Stromal cell of bone marrow (primary cell): ENCODE data around the gene CDYL.

Experiments
- DNase-seq: peaks from one replicate; pipeline ENCODE4 v3.0.0-alpha.2; 2012; ENCODE audit warnings: low read depth

Gene CDYL, protein sequence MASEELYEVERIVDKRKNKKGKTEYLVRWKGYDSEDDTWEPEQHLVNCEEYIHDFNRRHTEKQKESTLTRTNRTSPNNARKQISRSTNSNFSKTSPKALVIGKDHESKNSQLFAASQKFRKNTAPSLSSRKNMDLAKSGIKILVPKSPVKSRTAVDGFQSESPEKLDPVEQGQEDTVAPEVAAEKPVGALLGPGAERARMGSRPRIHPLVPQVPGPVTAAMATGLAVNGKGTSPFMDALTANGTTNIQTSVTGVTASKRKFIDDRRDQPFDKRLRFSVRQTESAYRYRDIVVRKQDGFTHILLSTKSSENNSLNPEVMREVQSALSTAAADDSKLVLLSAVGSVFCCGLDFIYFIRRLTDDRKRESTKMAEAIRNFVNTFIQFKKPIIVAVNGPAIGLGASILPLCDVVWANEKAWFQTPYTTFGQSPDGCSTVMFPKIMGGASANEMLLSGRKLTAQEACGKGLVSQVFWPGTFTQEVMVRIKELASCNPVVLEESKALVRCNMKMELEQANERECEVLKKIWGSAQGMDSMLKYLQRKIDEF

DNA sequence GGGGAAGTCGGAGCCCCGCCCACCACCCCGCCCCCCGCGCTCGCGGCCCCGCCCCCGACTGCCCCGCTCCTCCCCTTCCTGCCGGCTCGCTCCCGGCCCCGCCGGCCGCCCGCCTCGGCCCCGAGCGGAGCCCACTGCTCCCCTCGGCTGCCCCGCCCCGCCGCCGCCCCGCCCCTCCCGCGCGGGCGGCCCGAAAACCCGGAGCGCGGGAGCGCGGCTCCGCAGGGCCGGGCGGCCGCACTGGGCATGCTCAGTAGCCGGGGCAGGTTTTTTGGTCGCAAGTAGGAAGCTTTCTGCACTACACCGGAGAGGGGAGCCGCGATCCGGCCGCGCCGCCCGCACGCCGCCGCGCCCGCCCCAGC, at the start of gene CDYL:
CDYL (plus strand) TSS at position 274 of the 362 bp plus-strand sequence. CDS start 380 bp downstream, outside the sequence.
- DNase-seq, result peak; percentile 75

DNA sequence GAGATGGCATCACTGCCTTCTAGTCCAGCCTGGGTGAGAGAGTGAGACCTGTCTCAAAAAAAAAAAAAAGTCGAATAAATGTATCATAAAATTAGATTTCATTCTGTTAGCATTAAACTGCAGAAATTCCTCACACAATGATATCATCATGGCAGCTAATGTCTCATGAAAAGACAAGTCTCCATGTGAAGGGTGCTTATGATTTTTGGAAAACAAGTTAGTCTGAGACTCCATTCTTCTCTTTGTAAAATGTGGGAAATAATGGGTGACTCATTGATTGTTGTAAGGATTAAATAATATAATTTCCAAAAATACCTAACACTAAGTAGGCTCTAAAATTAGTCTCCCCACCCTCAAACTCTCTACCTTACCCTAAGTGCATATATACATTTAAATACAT, 49.6 kb upstream of the CDYL start:
- no peak for DNase-seq

DNA sequence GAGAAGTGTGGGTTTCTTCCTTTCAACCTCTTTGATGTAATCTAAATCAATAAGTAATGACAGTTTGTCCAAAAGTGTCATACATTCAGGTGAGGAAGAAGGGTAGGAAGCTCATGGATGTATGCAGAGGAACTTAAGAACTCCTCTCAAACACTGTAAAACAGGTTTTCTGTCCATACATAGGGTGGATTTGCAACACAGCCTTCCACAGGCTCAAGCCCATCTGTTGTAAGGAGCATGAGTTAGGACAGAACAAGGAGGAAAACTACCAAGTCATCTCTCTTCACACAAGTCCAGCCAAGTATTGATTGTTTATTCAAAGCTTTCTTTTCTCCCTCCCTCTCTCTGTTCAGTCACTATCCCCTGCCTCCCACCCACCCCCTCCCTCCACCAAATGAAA, 49.0 kb upstream of the CDYL start:
- no peak for DNase-seq

DNA sequence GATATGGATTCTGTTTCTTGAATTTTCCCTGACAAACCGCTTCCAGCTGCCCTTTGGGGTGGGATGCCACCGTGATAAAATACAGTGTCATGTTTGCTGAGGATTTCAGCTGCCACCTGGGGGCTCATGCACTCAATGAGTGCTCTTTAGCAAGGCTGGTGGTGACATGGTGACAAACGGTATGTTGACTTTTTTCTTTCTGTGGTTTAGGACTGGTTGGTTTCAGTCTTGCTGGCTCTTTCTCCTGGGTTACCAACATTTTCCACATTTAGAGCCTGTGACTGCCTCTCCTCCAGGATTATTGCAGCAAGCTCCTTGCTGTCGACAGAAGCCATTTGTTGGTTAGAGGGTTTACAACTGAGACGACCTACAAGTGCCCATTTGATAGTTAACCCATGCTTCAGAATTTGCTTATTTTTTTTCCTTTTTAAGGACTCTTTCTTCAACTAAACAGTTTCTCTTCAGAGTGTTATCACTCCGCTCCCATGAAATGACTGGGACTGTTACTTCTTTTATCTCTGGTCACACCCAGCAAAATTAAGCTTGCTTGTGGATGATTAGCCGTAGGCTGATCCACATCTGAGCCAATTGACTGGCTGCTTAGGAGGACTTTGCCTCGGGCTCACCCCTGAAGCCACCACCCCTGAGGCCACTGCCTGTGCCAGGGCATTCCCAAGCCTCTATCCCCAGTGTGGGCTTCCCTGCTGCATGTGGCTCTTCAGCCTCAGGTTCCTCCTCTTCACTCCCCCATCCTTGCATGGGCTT, 48.4 kb upstream of the CDYL start:
- DNase-seq, result peak; percentile 56

DNA sequence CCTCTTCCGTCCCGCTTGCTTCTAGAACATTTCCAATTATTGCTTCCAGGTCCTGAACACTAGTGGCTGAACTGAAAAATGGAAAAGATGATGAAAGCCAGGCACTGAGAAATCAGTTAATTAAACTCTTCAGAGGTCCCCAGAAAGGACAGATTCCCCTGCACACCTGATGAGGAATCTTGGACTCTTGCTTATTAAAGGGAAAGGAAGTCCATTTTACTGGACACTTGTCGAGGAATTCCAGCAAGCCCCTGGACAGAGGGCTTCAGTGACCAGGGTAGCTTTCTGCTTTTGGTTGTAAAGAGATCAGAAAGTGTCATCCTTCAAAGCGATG, 47.8 kb upstream of the CDYL start:
- DNase-seq, result no peak

DNA sequence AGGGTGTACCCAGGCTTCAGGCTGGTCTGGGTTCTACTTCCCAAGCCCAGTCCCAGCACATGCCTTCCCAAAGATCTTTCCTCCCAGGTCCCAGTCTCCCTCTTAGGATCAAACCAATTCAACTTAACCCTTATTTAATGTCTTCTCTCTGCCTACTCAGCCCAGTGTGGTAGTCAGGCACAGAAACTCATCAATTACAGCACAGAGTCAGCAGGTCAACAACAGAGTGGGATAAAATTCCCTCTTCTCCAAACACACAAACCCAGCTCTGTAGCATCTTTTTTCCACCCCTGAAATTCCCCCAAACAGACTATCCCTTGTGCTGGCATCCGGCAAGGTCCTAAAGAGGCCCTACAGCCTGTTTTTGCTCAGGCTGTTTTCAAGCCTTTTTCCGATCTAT, 47.3 kb upstream of the CDYL start:
- DNase-seq, result no peak

DNA sequence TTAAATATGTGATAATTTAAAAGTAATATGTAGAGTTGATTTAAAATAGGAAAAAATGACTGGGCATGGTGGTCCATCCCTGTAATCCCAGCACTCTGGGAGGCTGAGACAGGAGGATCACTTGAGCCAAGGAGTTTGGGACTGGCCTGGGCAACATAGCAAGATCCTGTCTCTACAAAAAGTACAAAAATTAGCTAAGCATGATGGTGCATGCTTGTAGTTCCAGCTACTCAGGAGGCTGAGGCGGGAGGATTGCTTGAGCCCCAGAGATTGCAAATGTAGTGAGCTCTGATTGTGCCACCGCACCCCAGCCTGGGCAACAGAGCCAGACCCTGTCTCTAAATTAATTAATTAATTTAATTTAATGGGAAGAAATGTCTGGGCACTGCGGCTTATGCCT, 44.2 kb upstream of the CDYL start:
- DNase-seq, result no peak

DNA sequence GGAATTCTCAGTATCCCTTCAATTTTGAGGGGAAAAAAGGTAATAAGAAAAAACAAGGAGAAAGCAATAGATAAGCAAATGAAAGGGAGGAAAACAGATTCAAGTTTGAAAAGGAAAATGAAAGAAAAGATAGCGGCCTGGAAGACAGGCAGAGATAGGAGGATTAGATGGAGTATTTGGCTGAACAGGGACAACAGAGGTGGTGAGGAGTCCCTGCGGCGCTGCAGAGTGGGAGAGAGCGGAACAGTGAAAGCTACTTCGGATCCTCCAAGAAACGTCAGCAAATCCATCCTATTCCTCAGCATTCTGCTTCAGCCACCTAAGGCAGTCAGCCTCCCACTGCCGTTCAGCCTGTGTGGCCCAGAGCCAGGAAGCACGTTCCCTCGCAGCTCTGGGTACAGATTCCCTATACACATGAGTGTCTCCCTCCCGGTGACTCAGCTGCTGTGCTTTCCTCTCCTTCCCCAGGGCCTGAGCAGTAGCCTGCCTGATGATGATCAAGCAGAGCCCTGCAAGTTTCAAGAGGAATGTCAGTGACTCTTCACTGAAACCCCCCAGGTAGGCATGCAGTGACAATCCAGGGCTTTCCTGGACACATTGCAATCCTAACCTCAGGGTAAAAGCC, 43.4 kb upstream of the CDYL start:
- DNase-seq, result peak; percentile 72

DNA sequence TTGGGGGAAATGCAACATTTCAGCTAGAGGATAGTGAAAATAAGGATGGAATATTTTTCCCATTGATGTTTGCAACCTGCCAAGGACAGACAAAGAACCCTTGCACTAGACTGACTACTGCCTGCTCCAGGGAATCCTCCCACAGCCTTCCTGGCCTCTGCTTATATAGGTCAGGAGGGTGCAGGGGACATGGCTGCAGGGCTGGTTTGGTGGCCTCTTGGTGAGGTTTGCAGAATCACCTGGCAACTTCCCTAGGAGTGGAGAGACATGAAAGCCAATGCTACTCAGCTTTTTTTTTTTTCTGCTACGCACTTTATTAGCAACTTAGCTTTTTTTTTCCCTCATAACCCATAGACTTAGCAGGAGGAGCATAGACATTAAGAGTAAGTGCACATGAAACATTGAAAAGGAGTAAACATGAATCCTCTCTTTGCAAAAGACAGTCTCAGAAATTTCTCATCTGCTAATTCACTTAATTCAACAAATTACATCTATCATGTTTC, 39.8 kb upstream of the CDYL start:
- no peak for DNase-seq

DNA sequence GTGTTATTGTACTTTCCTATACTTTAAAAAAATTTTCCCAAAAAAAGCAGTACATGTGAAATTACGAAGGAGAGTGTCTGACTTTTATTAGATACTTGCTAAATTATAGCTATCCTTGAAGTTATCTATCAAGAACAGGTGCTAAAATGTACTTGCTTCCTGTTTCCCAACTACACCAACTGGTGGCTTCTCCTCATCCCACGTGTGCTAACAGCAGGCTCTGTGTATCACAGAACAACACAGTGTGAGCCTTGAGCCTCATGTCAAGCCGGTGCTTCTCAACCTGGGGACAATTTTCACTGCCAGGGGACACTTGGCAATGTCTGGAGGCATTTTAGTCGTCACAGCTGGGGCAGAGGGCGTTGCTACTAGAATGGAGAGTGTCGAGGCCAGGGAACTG, 36.2 kb upstream of the CDYL start:
- no peak for DNase-seq

DNA sequence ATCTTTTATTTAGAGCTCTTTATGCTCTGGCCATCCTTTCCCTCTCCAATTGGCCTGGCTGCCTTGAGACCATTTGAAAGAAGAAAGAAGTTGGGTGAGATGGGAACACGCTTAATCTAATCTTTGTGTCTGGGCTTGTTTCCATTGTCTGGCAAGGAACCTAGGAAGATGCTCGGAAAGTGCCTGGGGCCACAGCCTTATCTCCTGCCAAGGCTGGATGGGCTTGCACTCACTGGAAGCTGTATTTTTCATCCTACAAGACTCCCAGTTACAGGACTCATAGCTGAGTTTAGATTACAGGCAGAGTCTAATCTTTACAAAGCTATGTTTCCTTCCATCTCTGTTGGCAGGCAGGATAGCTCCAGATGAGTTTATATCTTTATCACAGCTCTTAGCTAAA, 33.1 kb upstream of the CDYL start:
- no peak for DNase-seq

DNA sequence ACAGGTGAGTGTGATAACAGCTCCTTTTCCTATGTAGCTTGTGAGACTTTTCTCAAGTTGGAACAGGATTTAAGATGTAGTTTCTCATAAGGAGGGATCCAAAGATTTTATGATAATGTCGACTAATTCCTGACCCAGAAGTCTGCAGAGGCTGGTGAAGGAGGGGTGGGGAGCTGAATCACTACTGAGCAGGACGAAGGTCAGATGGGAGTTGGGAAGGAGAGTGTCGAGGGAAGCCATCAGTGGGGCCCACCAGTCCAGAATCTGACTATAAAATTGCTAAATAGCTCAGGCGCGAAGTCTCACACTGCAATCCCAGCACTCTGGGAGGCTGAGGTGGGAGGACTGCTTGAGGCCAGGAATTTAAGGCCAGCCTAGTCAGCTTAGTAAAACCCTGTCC, 32.3 kb upstream of the CDYL start:
- no peak for DNase-seq

DNA sequence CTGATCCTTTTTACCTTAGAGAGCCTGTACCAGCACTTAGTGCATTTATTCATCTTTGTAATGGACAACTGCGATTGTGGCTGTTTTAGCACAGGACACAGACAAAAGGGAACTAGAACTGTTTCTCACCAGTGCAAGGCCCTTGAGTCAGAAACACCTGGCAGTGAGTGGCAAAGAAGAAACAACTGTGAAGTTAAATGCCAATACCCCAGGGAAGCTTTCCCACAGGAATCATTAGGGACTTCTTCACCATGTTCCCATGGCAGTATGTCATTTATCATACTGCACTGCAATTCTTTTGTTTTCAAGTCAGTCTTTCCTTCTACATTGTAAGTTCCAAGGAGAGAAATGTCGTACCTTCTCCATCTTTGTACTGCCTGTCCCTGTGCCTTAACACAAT, 28.6 kb upstream of the CDYL start:
- DNase-seq, result no peak

DNA sequence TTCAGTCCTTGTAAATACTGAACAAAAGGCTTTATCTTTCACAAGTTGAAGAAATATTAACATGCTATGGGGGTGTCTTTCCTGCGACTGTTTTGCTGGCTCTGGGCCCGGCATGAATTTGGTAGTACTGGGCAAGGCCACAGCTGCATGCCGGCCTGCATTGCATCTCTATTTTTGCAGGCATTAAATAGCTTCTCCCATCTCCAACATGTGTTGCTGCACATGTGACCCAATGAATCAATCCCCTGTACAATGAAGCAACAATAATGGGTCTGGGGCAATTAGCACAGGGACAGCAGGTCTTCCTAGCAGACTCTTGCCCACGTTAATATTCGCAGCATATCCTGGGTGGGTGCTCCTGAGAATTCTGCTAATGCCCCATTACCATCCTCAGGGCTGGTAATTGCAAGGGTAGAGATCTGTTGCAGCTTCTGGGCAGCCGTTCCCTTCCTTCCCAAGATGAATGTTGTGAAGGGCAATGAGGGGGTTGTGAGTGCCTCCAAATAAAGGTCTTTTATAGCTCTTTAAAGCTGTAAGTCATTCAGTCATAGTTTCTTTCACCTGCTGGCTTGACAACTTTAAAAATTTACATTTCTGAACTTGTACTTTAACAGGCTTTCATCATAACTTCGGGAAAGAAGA, 24.3 kb upstream of the CDYL start:
- DNase-seq, result no peak

DNA sequence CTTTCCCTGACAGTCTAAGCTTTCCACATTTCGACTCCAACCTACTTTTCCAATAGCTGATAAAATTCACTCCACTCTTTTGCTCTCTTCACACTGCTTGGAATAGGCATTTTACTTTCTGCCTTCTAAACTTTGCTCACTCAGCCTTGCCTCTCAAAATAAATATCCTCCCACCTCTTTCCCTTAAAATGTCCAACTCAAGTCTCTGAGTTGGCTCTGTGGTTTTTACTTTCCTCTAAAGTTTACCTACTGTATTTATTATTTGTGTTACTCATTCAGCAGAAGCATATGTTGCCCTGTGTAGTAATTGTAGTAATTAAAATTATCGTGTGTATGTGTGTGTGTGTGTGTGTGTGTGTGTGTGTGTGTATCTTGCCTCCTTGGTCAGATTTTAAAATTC, 20.0 kb upstream of the CDYL start:
- DNase-seq, result no peak

DNA sequence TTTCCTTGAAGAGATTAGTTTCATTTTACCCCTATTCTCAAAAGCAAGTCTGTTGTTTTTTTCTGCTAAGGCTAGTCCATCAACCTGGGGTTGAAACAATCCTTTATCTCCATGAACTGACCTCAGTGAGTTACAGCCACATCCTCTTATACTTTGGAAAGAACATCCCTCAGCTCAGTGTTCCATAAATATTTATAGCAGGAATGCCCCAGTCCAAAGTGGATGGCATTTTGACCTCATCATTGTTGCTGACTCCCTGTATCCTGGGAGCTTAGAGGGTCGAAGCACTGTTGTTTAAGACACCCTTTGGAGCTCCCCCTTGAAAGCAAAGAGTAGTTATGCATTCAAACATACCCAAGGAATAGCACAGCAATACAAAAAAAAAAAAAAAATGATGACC, 16.2 kb upstream of the CDYL start:
- DNase-seq, result no peak

DNA sequence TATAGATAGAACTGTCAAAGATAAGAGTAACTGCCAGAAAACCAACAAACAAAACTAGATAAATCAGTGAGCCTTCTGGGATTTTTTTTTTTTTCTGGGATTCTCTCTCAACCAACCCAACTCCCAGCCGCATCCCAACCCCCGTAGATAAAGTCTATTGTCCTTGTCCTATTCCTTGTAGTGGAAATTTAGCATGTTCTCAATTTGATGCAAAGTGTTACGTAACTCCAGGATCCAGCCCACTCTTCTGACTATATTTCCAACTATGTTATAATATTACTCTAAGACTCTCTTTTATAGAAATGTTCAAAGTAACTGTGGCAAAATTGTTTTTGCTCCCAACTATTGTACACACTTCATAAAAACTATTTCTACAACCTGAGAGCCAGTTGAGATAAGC, 15.4 kb upstream of the CDYL start:
- no peak for DNase-seq

DNA sequence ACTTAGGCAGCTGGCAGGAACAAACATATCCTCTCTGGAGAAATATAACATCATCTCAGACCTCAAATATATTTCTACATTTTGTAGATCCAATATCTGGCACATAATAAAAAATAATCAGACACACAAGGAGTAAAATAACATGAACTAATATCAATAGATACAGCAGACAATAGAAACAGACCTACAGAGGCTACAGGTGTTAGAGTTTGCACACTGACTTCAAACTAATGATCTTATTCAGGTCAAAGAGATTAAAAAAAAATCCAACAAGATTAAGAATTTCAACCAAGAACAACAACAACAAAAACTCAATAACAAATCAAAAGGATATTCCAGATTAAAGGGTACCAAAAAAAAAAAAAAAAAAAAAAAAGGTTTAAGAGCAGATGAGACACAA, 13.9 kb upstream of the CDYL start:
- no peak for DNase-seq

DNA sequence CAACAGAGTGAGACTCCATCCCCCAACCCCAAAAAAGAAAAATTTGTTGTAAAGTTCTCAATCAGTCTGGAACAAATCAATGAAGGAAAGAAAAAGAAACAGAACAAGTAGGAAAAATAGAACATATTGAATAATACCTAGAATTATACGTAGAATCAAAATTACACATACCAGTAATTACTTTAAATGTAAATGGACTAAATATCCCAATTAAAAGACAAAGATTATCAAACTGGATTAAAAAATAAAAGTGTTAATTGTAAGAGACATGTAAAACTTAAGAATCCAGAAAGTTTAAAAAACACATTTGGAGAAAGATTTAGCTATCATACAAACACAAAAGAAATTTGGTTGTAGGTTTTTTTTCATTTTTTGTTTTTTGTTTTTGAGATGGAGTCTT, 12.3 kb upstream of the CDYL start:
- DNase-seq, result no peak

DNA sequence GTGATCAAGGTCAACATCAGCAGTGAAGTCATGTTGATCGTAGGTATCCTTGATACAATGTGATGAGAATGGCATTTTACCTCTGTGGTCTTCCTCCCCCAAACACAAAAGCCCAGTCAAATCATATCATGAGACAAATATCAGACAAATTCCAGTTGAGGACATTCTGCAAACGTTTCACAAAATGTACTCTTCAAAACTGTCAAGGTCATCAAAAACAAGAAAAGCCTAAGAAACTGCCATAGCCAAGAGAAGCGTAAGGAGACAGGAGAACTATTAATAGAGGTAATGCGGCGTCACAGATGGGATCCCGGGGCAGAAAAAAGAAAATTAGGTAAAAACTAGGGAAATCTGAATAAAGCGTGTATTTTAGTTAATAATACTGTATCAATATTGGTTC, 7.4 kb upstream of the CDYL start:
- no peak for DNase-seq

DNA sequence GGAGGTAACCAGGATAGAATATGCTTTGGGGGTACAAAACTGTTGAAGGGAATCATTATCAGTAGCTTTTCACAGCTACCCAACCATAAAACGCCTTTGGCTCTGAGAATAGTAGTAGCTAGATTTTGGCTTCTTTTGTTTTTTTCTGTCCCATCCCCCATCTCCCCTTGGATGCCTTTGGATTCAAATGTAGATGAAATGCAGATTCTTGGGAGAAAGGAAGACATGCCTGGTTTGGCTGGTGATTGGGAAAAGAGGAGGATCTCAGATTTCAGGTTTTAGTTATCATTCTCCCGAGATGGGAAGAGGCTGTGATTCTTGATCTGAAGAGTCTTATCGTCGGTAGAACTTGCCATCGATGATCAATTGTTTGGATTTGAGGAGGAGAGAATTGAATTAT, 3.5 kb upstream of the CDYL start:
- no peak for DNase-seq

DNA sequence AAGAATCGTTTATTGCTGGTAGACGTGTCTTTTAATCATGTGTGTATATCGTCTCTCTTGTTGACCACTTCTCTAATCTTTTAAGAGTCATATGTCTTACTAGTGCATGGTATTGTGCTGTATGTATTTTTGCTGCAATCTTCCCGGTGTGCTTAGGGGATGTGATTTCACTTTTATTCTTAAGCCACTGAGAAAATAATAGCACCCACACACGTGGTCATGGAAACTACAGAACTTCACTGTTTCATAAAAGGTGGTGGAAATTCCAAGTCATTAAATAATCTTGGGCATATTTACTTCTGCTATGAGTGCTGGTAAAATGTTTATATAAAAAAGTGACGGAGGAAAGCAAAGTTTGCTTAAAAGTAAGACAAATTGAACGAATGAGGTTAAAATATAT, 3.0 kb upstream of the CDYL start:
- DNase-seq, result no peak
